HepG2 (cell line): ENCODE measurements around the gene ERO1A. TPM values are rescaled to one million over a fixed set of nuclear protein-coding genes. Genes with fewer than 3 reads are reported as not detected.
A peak's percentile ranks its signal among the peaks of the same experiment; 100 is the strongest.

Experiments
- ATAC-seq: fragments of 200-7000 bp; cut with Tn5 transposase; 3 replicates; pipeline ENCODE4 v1.9.1; 2020; ENCODE audit warnings: mild to moderate bottlenecking, moderate library complexity
- BruUV-seq: library from RNA; stranded (reverse); fragments of 400-500 nt; replicated peaks from 2 replicates; lab custom pipeline; 2021; lab: Mats Ljungman, UMichigan
- CTCF ChIA-PET: fragments of 300-600 bp; formaldehyde crosslinking; extraction: SDS; loops from one replicate; lab custom pipeline; 2021; ENCODE audit warnings: low total read pairs, inconsistent platforms, low intra/inter-chr PET ratio; lab: Yijun Ruan, JAX
- POLR2A ChIA-PET: fragments of 350-600 bp; sonication (Branson Sonifier 250); formaldehyde crosslinking; loops from one replicate; lab custom pipeline; 2020; ENCODE audit warnings: antibody characterized with exemption, inconsistent platforms; lab: Yijun Ruan, JAX
- DNase-seq: peaks from one replicate; pipeline ENCODE4 v3.0.0-alpha.2; 2015; ENCODE audit warnings: low spot score
- FAIRE-seq: peaks from 3 replicates; lab custom pipeline; 2011; peaks lifted over from hg19 to GRCh38; lab: Jason Lieb, UNC
- H2AFZ ChIP-seq: one replicate; pipeline ENCODE4 v1.6.1; 2011; ENCODE audit warnings: low read length, inconsistent platforms
- H3K27ac ChIP-seq: fragments of 300-600 bp; 3 replicates; pipeline ENCODE4 v1.8.0; 2011; ENCODE audit warnings: mixed run types, mild to moderate bottlenecking, mixed read lengths, low read length, inconsistent platforms; ENCODE audit not compliant: insufficient read depth; ENCODE audit errors: extremely low read length
- H3K27me3 ChIP-seq, 2 experiments: fragments of 200-600 bp in 1 of 2; 2 replicates in 1 of 2; 3 replicates in 1 of 2; pipeline versions ENCODE4 v1.6.0 to v1.8.0; 2011; ENCODE audit warnings: low read length in 2 of 2, mild to moderate bottlenecking in 2 of 2, moderate library complexity in 2 of 2, inconsistent platforms in 1 of 2; ENCODE audit not compliant: insufficient read depth in 2 of 2, control insufficient read depth in 1 of 2
- H3K36me3 ChIP-seq, 2 experiments: fragments of 200-600 bp in 1 of 2; replicated peaks in 1 of 2; 2 replicates in 1 of 2; 3 replicates in 1 of 2; pipeline versions ENCODE4 v1.5.1 to v1.8.0; 2011; ENCODE audit warnings: low read length in 2 of 2, inconsistent platforms in 1 of 2; ENCODE audit not compliant: insufficient read depth in 2 of 2, control insufficient read depth in 1 of 2
- H3K4me1 ChIP-seq: 2 replicates; pipeline ENCODE4 v1.5.1; 2012; ENCODE audit warnings: low read length, inconsistent platforms; ENCODE audit not compliant: insufficient read depth
- H3K4me2 ChIP-seq: 2 replicates; pipeline ENCODE4 v1.6.0; 2011; ENCODE audit warnings: low read depth, low read length, inconsistent platforms
- H3K4me3 ChIP-seq, 3 experiments: fragments of 200-600 bp in 1 of 3; sonication (generic), shearing (Covaris generic) in 1 of 3; replicated peaks in 1 of 3; 2 replicates each; pipeline ENCODE4 v1.5.1; 2011 to 2016; ENCODE audit warnings: low read length in 3 of 3, inconsistent platforms in 2 of 3, low read depth in 2 of 3, mild to moderate bottlenecking in 2 of 3, control low read depth in 1 of 3, mixed read lengths in 1 of 3; ENCODE audit not compliant: insufficient read depth in 1 of 3
- H3K79me2 ChIP-seq: one replicate; pipeline ENCODE4 v1.6.1; 2011; ENCODE audit warnings: low read length, inconsistent platforms; ENCODE audit not compliant: insufficient read depth
- H3K9ac ChIP-seq: 2 replicates; pipeline ENCODE4 v1.6.0; 2011; ENCODE audit warnings: mild to moderate bottlenecking, low read depth, low read length, inconsistent platforms; ENCODE audit not compliant: insufficient read depth
- H3K9me3 ChIP-seq: 2 replicates; pipeline ENCODE4 v1.5.1; 2012; ENCODE audit warnings: mild to moderate bottlenecking, low read length
- H4K20me1 ChIP-seq: 2 replicates; pipeline ENCODE4 v1.6.0; 2011; ENCODE audit warnings: inconsistent platforms, mild to moderate bottlenecking, low read length, moderate library complexity; ENCODE audit not compliant: insufficient read depth
- GATAD2A ChIP-seq: IDR thresholded peaks from 2 replicates; pipeline ENCODE4 v1.6.1; 2016
- HMG20A ChIP-seq: IDR thresholded peaks from 2 replicates; pipeline ENCODE4 v1.6.1; 2016; ENCODE audit warnings: borderline replicate concordance
- HNF4A ChIP-seq: sonication (generic); formaldehyde crosslinking; IDR thresholded peaks from 2 replicates; pipeline ENCODE4 v1.4.0; 2020; ENCODE audit warnings: missing genetic modification reagents
- HNRNPUL1 ChIP-seq: fragments of 200-400 bp; formaldehyde crosslinking; IDR thresholded peaks from 2 replicates; pipeline ENCODE4 v1.6.1; 2017; ENCODE audit warnings: low read depth, mild to moderate bottlenecking, low read length, moderate library complexity
- NCOA2 ChIP-seq: sonication (generic); formaldehyde crosslinking; IDR thresholded peaks from 2 replicates; pipeline ENCODE4 v1.8.0; 2022; ENCODE audit warnings: inconsistent platforms
- SAP130 ChIP-seq: IDR thresholded peaks from 2 replicates; pipeline ENCODE4 v1.6.1; 2016; ENCODE audit warnings: low read depth
- SATB2 ChIP-seq: sonication (generic); formaldehyde crosslinking; IDR thresholded peaks from 2 replicates; pipeline ENCODE4 v1.5.0; 2020; ENCODE audit warnings: missing genetic modification reagents
- SOX5 ChIP-seq: IDR thresholded peaks from 2 replicates; pipeline ENCODE4 v1.6.1; 2016; ENCODE audit warnings: borderline replicate concordance
- SOX6 ChIP-seq, 2 experiments: fragments of 450-650 bp in 1 of 2; sonication (generic) in 1 of 2; formaldehyde crosslinking in 1 of 2; IDR thresholded peaks; 2 replicates each; pipeline versions ENCODE4 v1.4.0 to v1.6.1; 2017 to 2020; ENCODE audit warnings: antibody characterized with exemption in 1 of 2, mild to moderate bottlenecking in 1 of 2, missing genetic modification reagents in 1 of 2
- SP140L ChIP-seq: sonication (generic); formaldehyde crosslinking; IDR thresholded peaks from 2 replicates; pipeline ENCODE4 v1.4.0; 2020; ENCODE audit warnings: missing genetic modification reagents, borderline replicate concordance
- ZNF383 ChIP-seq: sonication (generic); formaldehyde crosslinking; IDR thresholded peaks from 2 replicates; pipeline ENCODE4 v1.4.0; 2020; ENCODE audit warnings: missing genetic modification reagents, mild to moderate bottlenecking, borderline replicate concordance
- ZNF431 ChIP-seq: sonication (generic); formaldehyde crosslinking; IDR thresholded peaks from 2 replicates; pipeline ENCODE4 v1.9.0; 2022; ENCODE audit warnings: missing genetic modification reagents, low read depth, mild to moderate bottlenecking, borderline replicate concordance
- ZNF556 ChIP-seq: sonication (generic); formaldehyde crosslinking; IDR thresholded peaks from 2 replicates; pipeline ENCODE4 v1.4.0; 2020; ENCODE audit warnings: mild to moderate bottlenecking, missing genetic modification reagents, borderline replicate concordance
- ZNF644 ChIP-seq: IDR thresholded peaks from 2 replicates; pipeline ENCODE4 v1.6.1; 2016; ENCODE audit warnings: low read depth
- ZSCAN29 ChIP-seq: sonication (generic); formaldehyde crosslinking; conservative IDR thresholded peaks from 2 replicates; pipeline ENCODE4 v1.4.0; 2020; ENCODE audit warnings: mild to moderate bottlenecking, missing genetic modification reagents
- WGBS: methylation state at CpG from one replicate; pipeline ENCODE4 v1.1.6; 2017; ENCODE audit warnings: low lambda C conversion rate; 5-methylcytosine and 5-hydroxymethylcytosine counted together
- in situ Hi-C: cut with HindIII; loops from 2 replicates; pipeline ENCODE4 v1.10.0; 2017; ENCODE audit warnings: low pct_unique_long_range_greater_than_20kb; ENCODE audit not compliant: extremely low pct_ligation_motif_present
- intact Hi-C: fragments of 100-400 bp; cut with micrococcal nuclease; formaldehyde crosslinking; loops from one replicate; pipeline ENCODE4 v1.10.0; 2022; ENCODE audit not compliant: unreplicated experiment
- polyA plus RNA-seq, 8 experiments: library from polyadenylated mRNA; depleted of rRNA in 3 of 8; stranded (reverse) in 7 of 8; unstranded in 1 of 8; fragments of >200 nt; fragmentation: Illumina TruSeq in 4 of 8; extraction: Trizol in 4 of 8; gene quantifications; 2 replicates each; pipeline versions ENCODE4 v1.2.1 to v1.2.3, GENCODE V29; 2011 to 2016; ENCODE audit warnings: low read depth in 4 of 8, missing spikeins in 1 of 8, mixed read lengths in 1 of 8; ENCODE audit not compliant: insufficient read depth in 1 of 8
- total RNA-seq, 5 experiments: library from RNA; depleted of rRNA; stranded (reverse); fragments of >200 nt; fragmentation: Illumina TruSeq; extraction: Trizol; gene quantifications; 2 replicates each; pipeline ENCODE4 v1.2.3, GENCODE V29; 2016; ENCODE audit warnings: low read depth in 1 of 5
- TF ChIP-seq, protein P1 (sequence below): fragments of 450-650 bp; IDR thresholded peaks from 2 replicates; pipeline ENCODE4 v1.6.1; 2017; ENCODE audit warnings: mild to moderate bottlenecking
- TF ChIP-seq, protein P2 (sequence below): sonication (generic); formaldehyde crosslinking; IDR thresholded peaks from 2 replicates; pipeline ENCODE4 v1.5.0; 2020; ENCODE audit warnings: mild to moderate bottlenecking, missing genetic modification reagents, moderate library complexity
- TF ChIP-seq, protein P3 (sequence below): IDR thresholded peaks from 2 replicates; pipeline ENCODE4 v1.6.1; 2012; ENCODE audit warnings: low read depth, low read length, improper control_type of control experiment
- TF ChIP-seq, protein P4 (sequence below): IDR thresholded peaks from 2 replicates; pipeline ENCODE4 v1.6.1; 2016; ENCODE audit warnings: missing genetic modification reagents, missing compliant biosample characterization

ERO1A gene
- total and polyA plus RNA-seq, 2 of the 13 experiments (the other 11 are each of a cell fraction or from before 2014, with no cell fraction given) = 60.3 to 137 TPM

DNA sequence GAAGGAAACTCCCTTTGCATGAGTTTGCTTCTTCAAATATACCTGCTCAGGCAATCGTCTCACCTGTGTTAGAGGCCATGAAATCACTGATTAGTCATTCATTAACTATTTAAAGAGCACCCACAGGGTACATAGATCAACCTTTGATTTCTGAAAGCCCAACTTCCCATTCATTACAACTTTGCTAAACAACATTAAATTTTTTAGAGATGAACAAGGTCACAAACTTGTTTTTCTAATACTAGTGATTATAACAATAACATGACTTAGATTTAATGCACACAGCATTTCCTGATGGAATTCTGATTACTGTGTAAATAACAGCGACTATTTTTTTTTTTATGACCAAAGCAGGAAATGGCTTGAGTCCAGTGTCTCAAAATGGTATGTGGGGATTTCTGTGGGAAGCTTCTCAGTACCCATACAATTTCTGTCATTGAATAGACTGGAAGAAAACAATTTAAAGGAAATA is 5.4 kb upstream of the ERO1A start:
- Histone ChIP-seq H3K79me2 (no peaks in the 10 kb centered on the region), H3K9me3 (no peaks in the 10 kb centered on the region), H4K20me1 (no peaks in the 10 kb centered on the region), H2AFZ (no peak overlapping the region), H3K27me3 (no peaks in the 10 kb centered on the region), H3K36me3 (no peaks in the 10 kb centered on the region), H3K4me2 (peak overlapping the region; percentile 67), H3K9ac (no peak overlapping the region; the same call in 1 of the 2 replicates), H3K4me3 (peak overlapping the region in 2 of 3 experiments; percentile 8 to 20; a peak in 2 of 6 replicates), H3K4me1 (peaks cover 59% of the 10 kb centered on the region), H3K27ac (peak overlapping the region; percentile 67)
- FAIRE-seq (peak; percentile 76), DNase-seq (peak; percentile 68), ATAC-seq (peak; percentile 60)
- WGBS = 0% methylated on average over 2 of the region's 2 CpGs
- CTCF ChIA-PET = no interaction called here
- intact Hi-C loops (no loop called here), in situ Hi-C loops (no loop called here)
- POLR2A ChIA-PET = no interaction called here
- BruUV-seq = no TSS peak
- TF ChIP-seq SATB2 (CRISPR knock-in tag) (0 out of 2 replicates have a peak, but pooled peaks have one; percentile 30), HNRNPUL1 (0 out of 2 replicates have a peak, but pooled peaks have one; percentile 50), ZNF556 (no peak), SOX6 (IDR thresholded peaks at IDR 0.05) (no peak), SOX6 (CRISPR knock-in tag; IDR thresholded peaks at IDR 0.05) (peak; percentile 14; the same call in 1 of the 2 replicates), ZNF431 (CRISPR knock-in tag) (no peak), SAP130 (CRISPR knock-in tag) (peak; percentile 24; the same call in 1 of the 2 replicates), HNF4A (CRISPR knock-in tag) (peak; percentile 60), ZNF644 (peak; percentile 68; the same call in 1 of the 2 replicates), HMG20A (CRISPR knock-in tag) (peak; percentile 53; the same call in 1 of the 2 replicates), GATAD2A (CRISPR knock-in tag) (peak; percentile 56), ZSCAN29 (no peak), SOX5 (CRISPR knock-in tag) (peak; percentile 21; the same call in 1 of the 2 replicates), ZNF383 (CRISPR knock-in tag) (no peak), NCOA2 (CRISPR knock-in tag) (peak; percentile 35; the same call in 1 of the 2 replicates), SP140L (0 out of 2 replicates have a peak, but pooled peaks have one; percentile 21)
- TF ChIP-seq, protein P1, sequence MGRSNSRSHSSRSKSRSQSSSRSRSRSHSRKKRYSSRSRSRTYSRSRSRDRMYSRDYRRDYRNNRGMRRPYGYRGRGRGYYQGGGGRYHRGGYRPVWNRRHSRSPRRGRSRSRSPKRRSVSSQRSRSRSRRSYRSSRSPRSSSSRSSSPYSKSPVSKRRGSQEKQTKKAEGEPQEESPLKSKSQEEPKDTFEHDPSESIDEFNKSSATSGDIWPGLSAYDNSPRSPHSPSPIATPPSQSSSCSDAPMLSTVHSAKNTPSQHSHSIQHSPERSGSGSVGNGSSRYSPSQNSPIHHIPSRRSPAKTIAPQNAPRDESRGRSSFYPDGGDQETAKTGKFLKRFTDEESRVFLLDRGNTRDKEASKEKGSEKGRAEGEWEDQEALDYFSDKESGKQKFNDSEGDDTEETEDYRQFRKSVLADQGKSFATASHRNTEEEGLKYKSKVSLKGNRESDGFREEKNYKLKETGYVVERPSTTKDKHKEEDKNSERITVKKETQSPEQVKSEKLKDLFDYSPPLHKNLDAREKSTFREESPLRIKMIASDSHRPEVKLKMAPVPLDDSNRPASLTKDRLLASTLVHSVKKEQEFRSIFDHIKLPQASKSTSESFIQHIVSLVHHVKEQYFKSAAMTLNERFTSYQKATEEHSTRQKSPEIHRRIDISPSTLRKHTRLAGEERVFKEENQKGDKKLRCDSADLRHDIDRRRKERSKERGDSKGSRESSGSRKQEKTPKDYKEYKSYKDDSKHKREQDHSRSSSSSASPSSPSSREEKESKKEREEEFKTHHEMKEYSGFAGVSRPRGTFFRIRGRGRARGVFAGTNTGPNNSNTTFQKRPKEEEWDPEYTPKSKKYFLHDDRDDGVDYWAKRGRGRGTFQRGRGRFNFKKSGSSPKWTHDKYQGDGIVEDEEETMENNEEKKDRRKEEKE = no peak
- TF ChIP-seq, protein P2, sequence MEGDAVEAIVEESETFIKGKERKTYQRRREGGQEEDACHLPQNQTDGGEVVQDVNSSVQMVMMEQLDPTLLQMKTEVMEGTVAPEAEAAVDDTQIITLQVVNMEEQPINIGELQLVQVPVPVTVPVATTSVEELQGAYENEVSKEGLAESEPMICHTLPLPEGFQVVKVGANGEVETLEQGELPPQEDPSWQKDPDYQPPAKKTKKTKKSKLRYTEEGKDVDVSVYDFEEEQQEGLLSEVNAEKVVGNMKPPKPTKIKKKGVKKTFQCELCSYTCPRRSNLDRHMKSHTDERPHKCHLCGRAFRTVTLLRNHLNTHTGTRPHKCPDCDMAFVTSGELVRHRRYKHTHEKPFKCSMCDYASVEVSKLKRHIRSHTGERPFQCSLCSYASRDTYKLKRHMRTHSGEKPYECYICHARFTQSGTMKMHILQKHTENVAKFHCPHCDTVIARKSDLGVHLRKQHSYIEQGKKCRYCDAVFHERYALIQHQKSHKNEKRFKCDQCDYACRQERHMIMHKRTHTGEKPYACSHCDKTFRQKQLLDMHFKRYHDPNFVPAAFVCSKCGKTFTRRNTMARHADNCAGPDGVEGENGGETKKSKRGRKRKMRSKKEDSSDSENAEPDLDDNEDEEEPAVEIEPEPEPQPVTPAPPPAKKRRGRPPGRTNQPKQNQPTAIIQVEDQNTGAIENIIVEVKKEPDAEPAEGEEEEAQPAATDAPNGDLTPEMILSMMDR (CRISPR knock-in tag) = no peak
- TF ChIP-seq, protein P3, sequence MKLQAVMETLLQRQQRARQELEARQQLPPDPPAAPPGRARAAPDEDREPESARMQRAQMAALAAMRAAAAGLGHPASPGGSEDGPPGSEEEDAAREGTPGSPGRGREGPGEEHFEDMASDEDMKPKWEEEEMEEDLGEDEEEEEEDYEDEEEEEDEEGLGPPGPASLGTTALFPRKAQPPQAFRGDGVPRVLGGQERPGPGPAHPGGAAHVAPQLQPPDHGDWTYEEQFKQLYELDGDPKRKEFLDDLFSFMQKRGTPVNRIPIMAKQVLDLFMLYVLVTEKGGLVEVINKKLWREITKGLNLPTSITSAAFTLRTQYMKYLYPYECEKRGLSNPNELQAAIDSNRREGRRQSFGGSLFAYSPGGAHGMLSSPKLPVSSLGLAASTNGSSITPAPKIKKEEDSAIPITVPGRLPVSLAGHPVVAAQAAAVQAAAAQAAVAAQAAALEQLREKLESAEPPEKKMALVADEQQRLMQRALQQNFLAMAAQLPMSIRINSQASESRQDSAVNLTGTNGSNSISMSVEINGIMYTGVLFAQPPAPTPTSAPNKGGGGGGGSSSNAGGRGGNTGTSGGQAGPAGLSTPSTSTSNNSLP = peak; percentile 94
- TF ChIP-seq, protein P4, sequence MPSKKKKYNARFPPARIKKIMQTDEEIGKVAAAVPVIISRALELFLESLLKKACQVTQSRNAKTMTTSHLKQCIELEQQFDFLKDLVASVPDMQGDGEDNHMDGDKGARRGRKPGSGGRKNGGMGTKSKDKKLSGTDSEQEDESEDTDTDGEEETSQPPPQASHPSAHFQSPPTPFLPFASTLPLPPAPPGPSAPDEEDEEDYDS = peak; percentile 54
